Endothelial cell of hepatic sinusoid (primary cell): ENCODE results near the gene KLHL30.

ENCODE experiments used
- in situ Hi-C: cut with HindIII; loops from 2 replicates; pipeline ENCODE4 v1.10.0; 2017; ENCODE audit warnings: low sequenced_read_pairs

Gene KLHL30

GRCh38 chr2:238172439-238172838 lies 34.0 kb downstream of the KLHL30 start:
- in situ Hi-C loops = no loop called here

DNA sequence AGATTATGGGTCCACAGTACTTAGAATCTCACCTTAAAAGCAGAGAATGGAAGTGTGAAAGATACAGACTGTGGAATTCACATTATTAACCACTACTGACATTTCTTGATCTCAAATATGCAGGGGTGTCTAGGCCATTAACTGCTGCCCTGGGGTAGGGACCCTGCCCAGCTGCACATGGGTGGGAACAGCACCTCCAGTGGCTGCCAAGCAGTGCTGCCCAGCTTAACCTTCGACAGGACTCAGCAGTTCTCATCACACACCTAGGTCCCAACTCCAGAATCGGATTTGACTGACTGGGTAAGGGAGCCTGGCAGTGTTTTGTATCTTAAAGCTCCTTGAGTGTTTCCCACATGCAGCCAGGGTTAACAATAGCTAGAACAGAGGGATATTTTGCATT lies 35.2 kb downstream of the KLHL30 start:
- in situ Hi-C loops = no loop called here

- in situ Hi-C loops = no loop called here
Observed at GRCh38 chr2:238174291-238174690, 35.8 kb downstream of the KLHL30 start.

GRCh38 chr2:238174701-238175100 lies 36.2 kb downstream of the KLHL30 start:
- in situ Hi-C loops = no loop called here

DNA sequence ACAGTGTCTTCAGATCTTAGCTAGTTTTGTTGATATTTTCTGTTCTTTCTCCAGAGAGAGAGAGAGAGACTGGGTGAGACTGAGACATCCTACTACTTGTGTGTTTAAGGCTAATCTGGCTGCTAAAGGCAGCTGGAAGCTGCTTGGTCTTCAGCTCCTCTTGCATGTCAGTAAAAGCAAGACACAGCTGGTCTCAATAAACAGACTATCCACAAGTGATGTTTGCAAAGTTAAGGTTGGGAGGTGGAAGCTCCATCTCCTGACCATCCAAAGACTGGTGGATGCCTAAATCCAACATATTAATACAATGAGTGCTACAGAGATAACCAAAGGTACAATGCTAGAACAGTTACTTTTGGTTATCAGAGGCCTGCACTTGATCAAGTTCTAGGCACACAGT lies 38.1 kb downstream of the KLHL30 start:
- in situ Hi-C loops = no loop called here

GRCh38 chr2:238180554-238180953 lies 42.1 kb downstream of the KLHL30 start:
- in situ Hi-C loops = loop anchor here (5.0 kb wide), 1 partner anchor 47 kb away; no protein-coding TSS in a partner anchor

DNA sequence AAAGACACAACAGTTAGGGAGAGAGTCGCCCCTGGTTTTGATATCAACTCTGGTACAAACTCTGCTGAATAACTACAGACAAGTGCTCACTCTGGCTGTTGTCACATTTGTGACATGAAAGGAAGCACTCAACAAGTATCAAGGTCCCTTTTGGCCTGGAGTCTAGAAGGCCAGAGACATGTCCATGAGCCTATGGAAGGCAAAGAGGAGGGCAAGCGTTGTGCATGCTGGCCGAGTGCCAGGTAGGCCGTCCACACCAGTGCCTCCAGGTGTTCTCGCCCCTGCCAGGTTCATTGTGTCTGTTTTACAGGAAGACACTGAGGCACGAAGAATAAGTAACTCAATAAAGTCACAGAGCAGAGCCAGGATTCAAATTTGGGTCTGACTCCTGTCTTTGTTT lies 43.9 kb downstream of the KLHL30 start:
- in situ Hi-C loops = loop anchor here (5.0 kb wide), 1 partner anchor 45 kb away; no protein-coding TSS in a partner anchor

DNA sequence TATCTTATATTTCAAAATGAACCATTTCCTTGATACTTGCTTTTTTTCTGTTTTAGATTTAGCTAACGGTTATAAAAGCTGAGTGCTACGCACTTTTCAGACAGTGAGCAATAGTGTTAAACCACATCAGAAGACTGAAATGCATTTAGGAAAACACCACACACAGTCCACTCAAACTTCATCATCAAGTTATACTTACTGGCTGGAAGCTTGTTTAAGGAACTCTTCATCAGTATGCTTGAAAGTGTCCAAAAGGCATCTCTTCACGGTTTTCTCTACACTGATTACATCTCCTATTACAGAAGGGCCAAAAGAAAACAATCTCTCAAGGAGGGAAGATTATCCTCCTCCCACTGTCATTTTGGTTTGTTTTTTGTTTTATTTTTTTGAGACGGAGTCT lies 45.4 kb downstream of the KLHL30 start:
- in situ Hi-C loops = loop anchor here (5.0 kb wide), 1 partner anchor 43 kb away; no protein-coding TSS in a partner anchor

- in situ Hi-C loops = no loop called here
Observed at GRCh38 chr2:238187618-238188548, 49.4 kb downstream of the KLHL30 start.

DNA sequence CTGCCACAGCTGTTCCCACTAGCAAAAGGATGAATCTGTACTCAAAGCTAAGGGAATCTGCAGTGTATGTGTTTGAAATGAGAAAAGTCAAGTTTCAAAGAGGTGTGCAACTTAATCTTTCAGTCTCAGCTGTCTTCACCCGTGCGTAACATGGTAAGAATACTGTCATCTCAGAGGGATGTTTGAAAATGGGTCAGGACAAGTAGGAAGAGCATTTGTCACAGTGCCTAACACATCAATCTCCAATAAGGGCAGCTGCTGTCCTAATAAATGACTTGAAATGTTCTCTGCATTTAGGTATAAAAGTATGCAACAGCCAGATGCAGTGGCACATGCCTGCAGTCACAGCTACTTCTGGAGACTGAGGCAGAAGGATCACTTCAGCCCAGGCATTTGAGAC lies 52.0 kb downstream of the KLHL30 start:
- in situ Hi-C loops = no loop called here
